Measurements from ENCODE around the gene SNX3.

DNA sequence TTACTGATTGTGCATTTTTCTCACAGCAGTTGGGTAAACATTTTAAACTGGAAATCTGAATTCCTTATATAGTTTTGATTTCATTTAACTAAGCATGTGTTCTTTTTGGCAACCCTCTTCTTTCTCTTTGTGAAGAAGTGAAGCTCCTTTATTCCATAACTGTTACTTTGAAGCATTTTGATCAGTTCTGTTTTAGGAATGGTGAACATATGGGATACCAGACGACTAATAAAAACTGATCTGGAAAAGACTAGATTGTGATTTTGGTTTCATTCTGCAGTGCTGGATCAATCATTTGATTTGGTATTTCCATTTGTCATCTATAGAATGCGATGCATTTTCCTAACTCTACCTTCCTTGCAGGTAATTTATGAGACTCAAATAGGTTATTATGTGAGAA is 43.8 kb upstream of the SNX3 start:
- TF ChIP-seq POLR2A (IDR thresholded peaks at IDR 0.05), result no peak
- no peak for TF ChIP-seq EP300 (IDR thresholded peaks at IDR 0.05)
- TF ChIP-seq, protein P1, sequence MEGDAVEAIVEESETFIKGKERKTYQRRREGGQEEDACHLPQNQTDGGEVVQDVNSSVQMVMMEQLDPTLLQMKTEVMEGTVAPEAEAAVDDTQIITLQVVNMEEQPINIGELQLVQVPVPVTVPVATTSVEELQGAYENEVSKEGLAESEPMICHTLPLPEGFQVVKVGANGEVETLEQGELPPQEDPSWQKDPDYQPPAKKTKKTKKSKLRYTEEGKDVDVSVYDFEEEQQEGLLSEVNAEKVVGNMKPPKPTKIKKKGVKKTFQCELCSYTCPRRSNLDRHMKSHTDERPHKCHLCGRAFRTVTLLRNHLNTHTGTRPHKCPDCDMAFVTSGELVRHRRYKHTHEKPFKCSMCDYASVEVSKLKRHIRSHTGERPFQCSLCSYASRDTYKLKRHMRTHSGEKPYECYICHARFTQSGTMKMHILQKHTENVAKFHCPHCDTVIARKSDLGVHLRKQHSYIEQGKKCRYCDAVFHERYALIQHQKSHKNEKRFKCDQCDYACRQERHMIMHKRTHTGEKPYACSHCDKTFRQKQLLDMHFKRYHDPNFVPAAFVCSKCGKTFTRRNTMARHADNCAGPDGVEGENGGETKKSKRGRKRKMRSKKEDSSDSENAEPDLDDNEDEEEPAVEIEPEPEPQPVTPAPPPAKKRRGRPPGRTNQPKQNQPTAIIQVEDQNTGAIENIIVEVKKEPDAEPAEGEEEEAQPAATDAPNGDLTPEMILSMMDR (IDR thresholded peaks at IDR 0.05), result no peak
